Left lung (tissue), 14 donors: ENCODE results near the gene SERPINB12. TPM values are rescaled to one million over a fixed set of nuclear protein-coding genes. Genes with fewer than 3 reads are reported as not detected.

ENCODE experiments used
- ATAC-seq: fragments of 200-7000 bp; cut with Tn5 transposase; one replicate; pipeline ENCODE4 v1.9.1; 2020; ENCODE audit warnings: moderate library complexity
- DNase-seq, 4 donors: peaks; one replicate each; pipeline ENCODE4 v3.0.0-alpha.2; 2013 to 2020
- H3K27ac ChIP-seq, 2 donors: fragments of 200-600 bp; sonication (generic) in 1 of 2; one replicate each; pipeline versions ENCODE4 v1.5.0 to v1.8.0; 2020 to 2021
- H3K27me3 ChIP-seq, 2 donors: fragments of 200-600 bp; sonication (generic) in 1 of 2; one replicate each; pipeline versions ENCODE4 v1.5.0 to v1.8.0; 2020 to 2021
- H3K36me3 ChIP-seq, 2 donors: fragments of 200-600 bp; sonication (generic) in 1 of 2; one replicate each; pipeline versions ENCODE4 v1.5.0 to v1.8.0; 2020 to 2021
- H3K4me1 ChIP-seq, 2 donors: fragments of 200-600 bp; one replicate each; pipeline ENCODE4 v1.8.0; 2021
- H3K4me3 ChIP-seq, 2 donors: fragments of 200-600 bp; sonication (generic) in 1 of 2; one replicate each; pipeline versions ENCODE4 v1.5.0 to v1.8.0; 2020 to 2021; ENCODE audit warnings: mild to moderate bottlenecking in 1 of 2
- H3K9me3 ChIP-seq, 2 donors: fragments of 200-600 bp; sonication (generic) in 1 of 2; one replicate each; pipeline versions ENCODE4 v1.5.0 to v1.8.0; 2020 to 2021
- intact Hi-C, 2 donors: fragments of 100-400 bp; cut with DNase I; formaldehyde crosslinking; loops; one replicate each; pipeline versions ENCODE4 v1.11.2 to v1.14.2; 2022
- long read RNA-seq, 12 donors: library from polyadenylated mRNA in 2 of 12; unstranded in 2 of 12; transcript quantifications; one replicate each; pipeline ENCODE4 v2.0.0 and lab custom pipeline, GENCODE V29; 2019 to 2026
- polyA plus RNA-seq, 6 donors: library from polyadenylated mRNA; unstranded; fragments of 120-200 nt; gene quantifications; one replicate each; pipeline ENCODE4 v1.2.1, GENCODE V29; 2013; ENCODE audit not compliant: insufficient read length in 6 of 6
- total RNA-seq, 2 donors: library from RNA; stranded (reverse); fragmentation: NEBNext Ultra II Directional; extraction: Animal tissue kit (Norgen Biotek cat#: 25700); gene quantifications; one replicate each; pipeline ENCODE4 v1.2.1, GENCODE V29; 2021
- TF ChIP-seq, protein P1 (sequence below), 2 donors: fragments of 200-600 bp; sonication (generic) in 1 of 2; IDR thresholded peaks; one replicate each; pipeline versions ENCODE4 v1.5.0 to v1.8.0; 2021; ENCODE audit warnings: antibody characterized with exemption in 2 of 2
- donor health status: DM: no; HTN: yes; CAD: no.
- donor health status: DM: no; HTN: no; CAD: no.

Gene SERPINB12
- not detected for total RNA-seq
- polyA plus RNA-seq = not detected
- long read RNA-seq, donor 1 = 0 reads
- long read RNA-seq, donor 2 = 0 reads
- long read RNA-seq, donor 3 = 0 reads
- long read RNA-seq, donor 4 = 0 reads
- long read RNA-seq, donor 5 = 0 reads
- long read RNA-seq, donor 6 = 0 reads
- long read RNA-seq, donor 7 = 0 reads
- long read RNA-seq, donor 8 = 0 reads
- long read RNA-seq, donor 9 = 0 reads
- long read RNA-seq, donor 10 = 0 reads
- long read RNA-seq, donor 11 = 0 reads
- long read RNA-seq, donor 12 = 0 reads

- H3K4me1 ChIP-seq = peaks cover 0 to 4% of the 10 kb centered on the region in 2 donors
These were observed at the start of gene SERPINB12 for GRCh38 chr18:63542069-63542468. Gene SERPINB12, plus strand, starts transcription at chr18:63542369. Its CDS starts 13,791 bp downstream, at chr18:63556160.

GRCh38 chr18:63492851-63493250, 49.3 kb upstream of the SERPINB12 start:
- Histone ChIP-seq H3K27ac (no peak overlapping the region), H3K4me3 (no peak overlapping the region), H3K27me3 (no peaks in the 10 kb centered on the region), H3K9me3 (no peaks in the 10 kb centered on the region), H3K4me1 (no peaks in the 10 kb centered on the region), H3K36me3 (no peaks in the 10 kb centered on the region)
- intact Hi-C loops = no loop called here
- no peak for DNase-seq
- TF ChIP-seq, protein P1, sequence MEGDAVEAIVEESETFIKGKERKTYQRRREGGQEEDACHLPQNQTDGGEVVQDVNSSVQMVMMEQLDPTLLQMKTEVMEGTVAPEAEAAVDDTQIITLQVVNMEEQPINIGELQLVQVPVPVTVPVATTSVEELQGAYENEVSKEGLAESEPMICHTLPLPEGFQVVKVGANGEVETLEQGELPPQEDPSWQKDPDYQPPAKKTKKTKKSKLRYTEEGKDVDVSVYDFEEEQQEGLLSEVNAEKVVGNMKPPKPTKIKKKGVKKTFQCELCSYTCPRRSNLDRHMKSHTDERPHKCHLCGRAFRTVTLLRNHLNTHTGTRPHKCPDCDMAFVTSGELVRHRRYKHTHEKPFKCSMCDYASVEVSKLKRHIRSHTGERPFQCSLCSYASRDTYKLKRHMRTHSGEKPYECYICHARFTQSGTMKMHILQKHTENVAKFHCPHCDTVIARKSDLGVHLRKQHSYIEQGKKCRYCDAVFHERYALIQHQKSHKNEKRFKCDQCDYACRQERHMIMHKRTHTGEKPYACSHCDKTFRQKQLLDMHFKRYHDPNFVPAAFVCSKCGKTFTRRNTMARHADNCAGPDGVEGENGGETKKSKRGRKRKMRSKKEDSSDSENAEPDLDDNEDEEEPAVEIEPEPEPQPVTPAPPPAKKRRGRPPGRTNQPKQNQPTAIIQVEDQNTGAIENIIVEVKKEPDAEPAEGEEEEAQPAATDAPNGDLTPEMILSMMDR (IDR thresholded peaks at IDR 0.05) = no peak
- no peak for ATAC-seq

More at GRCh38 chr18:63542069-63542468, at the start of gene SERPINB12:
- no peak for ATAC-seq
- H3K36me3 ChIP-seq = no peaks in the 10 kb centered on the region
- DNase-seq = no peak
- no peak within 1 kb of the TSS for H3K4me3 ChIP-seq
- H3K9me3 ChIP-seq = no peaks in the 10 kb centered on the region
- H3K27me3 ChIP-seq = no peaks in the 10 kb centered on the region
- no peak within 1 kb of the TSS for H3K27ac ChIP-seq
- intact Hi-C loops = no loop called here
- TF ChIP-seq, protein P1 (IDR thresholded peaks at IDR 0.05) = no peak

DNA sequence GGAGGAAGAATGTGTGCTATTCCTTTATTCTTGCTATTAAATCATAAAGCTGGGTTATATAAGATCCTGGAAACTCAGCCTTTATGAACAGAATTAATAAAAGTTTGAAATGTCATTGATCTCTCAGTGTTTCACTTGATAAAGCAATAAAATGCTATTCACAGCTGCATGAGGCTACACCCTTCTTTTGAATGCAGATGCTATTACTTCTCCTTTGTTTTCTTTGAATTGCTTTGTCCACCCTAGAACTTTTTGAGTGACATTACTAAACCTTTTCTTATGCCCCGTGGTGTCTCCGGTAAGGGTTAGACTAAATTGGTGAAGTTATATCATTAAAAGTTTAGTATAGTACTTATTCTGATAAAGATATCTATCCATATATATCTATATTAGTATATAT, 46.5 kb upstream of the SERPINB12 start:
- no peaks in the 10 kb centered on the region for H3K27me3 ChIP-seq
- DNase-seq (no peak), ATAC-seq (no peak)
- H3K36me3 ChIP-seq = no peaks in the 10 kb centered on the region
- intact Hi-C loops = no loop called here
- H3K9me3 ChIP-seq = no peaks in the 10 kb centered on the region
- TF ChIP-seq, protein P1 (IDR thresholded peaks at IDR 0.05) = no peak
- H3K4me1 ChIP-seq = no peaks in the 10 kb centered on the region
- no peak overlapping the region for H3K4me3 ChIP-seq
- no peak overlapping the region for H3K27ac ChIP-seq

DNA sequence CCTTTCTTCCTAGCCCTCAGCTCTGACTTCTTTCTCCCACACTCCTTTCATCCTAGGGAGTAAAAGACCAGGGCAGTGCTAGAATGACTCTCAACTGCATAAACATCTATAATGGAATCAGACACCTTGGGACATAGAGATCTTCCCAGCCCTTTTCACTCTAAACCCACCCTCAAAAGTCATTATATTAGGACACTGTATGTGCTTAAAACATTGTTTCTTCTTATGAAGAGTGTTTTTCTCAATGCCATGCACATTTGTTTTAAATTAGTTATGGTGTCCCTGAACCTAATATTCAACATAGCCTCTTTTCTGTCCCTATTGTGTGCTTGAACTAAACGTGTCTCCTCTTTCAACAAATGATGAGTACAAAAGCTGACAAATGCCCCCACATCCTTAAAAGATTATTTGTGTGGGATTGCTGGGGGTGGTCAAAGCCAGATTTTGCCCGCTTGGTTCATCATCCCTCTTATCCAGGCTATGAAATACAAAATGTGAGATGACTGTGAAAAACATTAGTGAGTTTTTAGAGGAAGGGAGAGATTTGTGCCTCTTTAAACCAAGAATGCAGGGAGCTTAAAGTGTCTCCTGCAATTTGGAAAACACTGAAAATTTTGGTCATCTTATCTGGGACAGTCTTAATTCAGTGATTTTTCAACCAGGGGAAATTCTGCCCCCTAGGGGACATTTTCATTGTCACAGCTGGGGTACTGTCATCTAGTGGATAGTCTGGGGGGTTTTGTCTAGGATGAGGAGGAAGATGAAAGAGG, 36.4 kb upstream of the SERPINB12 start:
- H3K4me1 ChIP-seq = no peaks in the 10 kb centered on the region
- no peak overlapping the region for H3K27ac ChIP-seq
- H3K9me3 ChIP-seq = no peaks in the 10 kb centered on the region
- no peak overlapping the region for H3K4me3 ChIP-seq
- TF ChIP-seq, protein P1 (IDR thresholded peaks at IDR 0.05) = peak; percentile 27 to 30
- ATAC-seq (no peak), DNase-seq (no peak)
- H3K27me3 ChIP-seq = no peaks in the 10 kb centered on the region
- intact Hi-C loops = no loop called here
- H3K36me3 ChIP-seq = no peaks in the 10 kb centered on the region

- H3K27ac ChIP-seq = no peak overlapping the region
- no peak for DNase-seq
- H3K9me3 ChIP-seq = no peaks in the 10 kb centered on the region
- H3K4me3 ChIP-seq = no peak overlapping the region
- intact Hi-C loops = no loop called here
- TF ChIP-seq, protein P1 (IDR thresholded peaks at IDR 0.05) = no peak
- H3K36me3 ChIP-seq = no peaks in the 10 kb centered on the region
- no peaks in the 10 kb centered on the region for H3K4me1 ChIP-seq
- H3K27me3 ChIP-seq = no peaks in the 10 kb centered on the region
- no peak for ATAC-seq
These were observed 35.9 kb upstream of the SERPINB12 start for GRCh38 chr18:63506336-63506646.
